GM20000 (cell line): ENCODE measurements around the gene TTC13.
"Not testable (repeated sequence)": the region's sequence is repeated elsewhere in the genome, so short reads cannot be mapped to it uniquely, and the experiment has no call there.

ENCODE experiments used
- DNase-seq: peaks from one replicate; pipeline ENCODE4 v3.0.0; 2012; ENCODE audit warnings: low spot score
- CTCF ChIP-seq: IDR thresholded peaks from 2 replicates; pipeline ENCODE4 v1.5.1; 2012; ENCODE audit warnings: mild to moderate bottlenecking, control low read depth; ENCODE audit errors: extremely low read depth, missing control alignments

The TTC13 gene

GRCh38 chr1:230986976-230987375 is 8.3 kb upstream of the TTC13 start:
- no peak for TF ChIP-seq CTCF
- DNase-seq: no peak

- no peak for DNase-seq
These were observed 7.0 kb upstream of the TTC13 start for GRCh38 chr1:230985711-230986110.

GRCh38 chr1:230984622-230985515 is 6.2 kb upstream of the TTC13 start:
- DNase-seq: not testable (repeated sequence)

More at GRCh38 chr1:230985711-230986110, 7.0 kb upstream of the TTC13 start:
- TF ChIP-seq CTCF: no peak

GRCh38 chr1:230983811-230984210 is 5.2 kb upstream of the TTC13 start:
- DNase-seq: no peak
- TF ChIP-seq CTCF: no peak

- TF ChIP-seq CTCF: no peak
- no peak for DNase-seq
These were observed 4.0 kb upstream of the TTC13 start for GRCh38 chr1:230982696-230983095.

- DNase-seq: no peak
These were observed 1.3 kb upstream of the TTC13 start for GRCh38 chr1:230979952-230980351.

GRCh38 chr1:230979389-230979716 is 692 bp upstream of the TTC13 start:
- no peak for DNase-seq
- TF ChIP-seq CTCF: no peak

More at GRCh38 chr1:230979952-230980351, 1.3 kb upstream of the TTC13 start:
- no peak for TF ChIP-seq CTCF

GRCh38 chr1:230977761-230978490 is 735 bp downstream of the TTC13 start:
- peak; percentile 35 for DNase-seq

More at GRCh38 chr1:230977761-230978490, 735 bp downstream of the TTC13 start:
- TF ChIP-seq CTCF: no peak
